GM19043 (cell line): ENCODE measurements around the gene OSBPL3.
A peak's percentile ranks its signal among the peaks of the same experiment; 100 is the strongest.

Experiments
- ATAC-seq: cut with Tn5 transposase; IDR thresholded peaks from one replicate; pipeline ENCODE4 v1.9.1; 2021; ENCODE audit warnings: low read depth; ENCODE audit not compliant: unreplicated experiment

Gene OSBPL3

GRCh38 chr7:24903559-24903958, 76.4 kb downstream of the OSBPL3 start:
- no peak for ATAC-seq

GRCh38 chr7:24902931-24903330, 77.0 kb downstream of the OSBPL3 start:
- ATAC-seq = no peak

- no peak for ATAC-seq
Measured at GRCh38 chr7:24902276-24902675, 77.7 kb downstream of the OSBPL3 start.

GRCh38 chr7:24899905-24900304, 80.1 kb downstream of the OSBPL3 start:
- ATAC-seq = peak; percentile 66

- ATAC-seq = no peak
Measured at GRCh38 chr7:24899161-24899560, 80.8 kb downstream of the OSBPL3 start.

- ATAC-seq = peak; percentile 31
Measured at GRCh38 chr7:24898691-24899090, 81.3 kb downstream of the OSBPL3 start.

- ATAC-seq = peak; percentile 41
Measured at GRCh38 chr7:24896031-24896501, 83.9 kb downstream of the OSBPL3 start.

GRCh38 chr7:24894429-24895221, 85.4 kb downstream of the OSBPL3 start:
- ATAC-seq = no peak

- no peak for ATAC-seq
Measured at GRCh38 chr7:24891311-24891735, 88.7 kb downstream of the OSBPL3 start.

GRCh38 chr7:24889611-24890010, 90.4 kb downstream of the OSBPL3 start:
- ATAC-seq = no peak

- ATAC-seq = no peak
Measured at GRCh38 chr7:24888653-24889052, 91.3 kb downstream of the OSBPL3 start.

GRCh38 chr7:24885716-24886115, 94.3 kb downstream of the OSBPL3 start:
- ATAC-seq = no peak

GRCh38 chr7:24885305-24885704, 94.7 kb downstream of the OSBPL3 start:
- no peak for ATAC-seq

- no peak for ATAC-seq
Measured at GRCh38 chr7:24884401-24884800, 95.6 kb downstream of the OSBPL3 start.

- ATAC-seq = no peak
Measured at GRCh38 chr7:24883622-24884013, 96.4 kb downstream of the OSBPL3 start.

GRCh38 chr7:24882989-24883621, 96.9 kb downstream of the OSBPL3 start:
- no peak for ATAC-seq

GRCh38 chr7:24881623-24882022, 98.4 kb downstream of the OSBPL3 start:
- ATAC-seq = no peak

GRCh38 chr7:24880886-24881285, 99.1 kb downstream of the OSBPL3 start:
- ATAC-seq = no peak

GRCh38 chr7:24879291-24879690, 100.7 kb downstream of the OSBPL3 start:
- no peak for ATAC-seq

GRCh38 chr7:24877790-24878311, 102.1 kb downstream of the OSBPL3 start:
- ATAC-seq = peak; percentile 91

- no peak for ATAC-seq
Measured at GRCh38 chr7:24874791-24875190, 105.2 kb downstream of the OSBPL3 start.

- ATAC-seq = no peak
Measured at GRCh38 chr7:24873944-24874343, 106.0 kb downstream of the OSBPL3 start.
